Neural cell (in vitro differentiated cells): ENCODE data around the gene RNASEH2C. TPM values are rescaled to one million over a fixed set of nuclear protein-coding genes. Genes with fewer than 3 reads are reported as not detected.

Source experiments
- H2AFZ ChIP-seq: fragments of 200-600, 300-800 bp; sonication (generic), shearing (Covaris generic); 2 replicates; pipeline ENCODE4 v1.6.0; 2014; ENCODE audit warnings: low read depth, mild to moderate bottlenecking, antibody characterized with exemption, low read length, moderate library complexity
- H3F3A ChIP-seq: fragments of 200-600 bp; shearing (Covaris generic); 2 replicates; pipeline ENCODE4 v1.6.1; 2016; ENCODE audit warnings: mild to moderate bottlenecking, moderate library complexity, mixed read lengths, antibody characterized with exemption, low read length; ENCODE audit not compliant: insufficient read depth, poor library complexity, severe bottlenecking
- H3K27ac ChIP-seq: fragments of 200-600, 300-800 bp; sonication (generic), shearing (Covaris generic); 2 replicates; pipeline ENCODE4 v1.5.1; 2014; ENCODE audit warnings: mild to moderate bottlenecking, low read length, moderate library complexity
- H3K27me3 ChIP-seq: fragments of 300-800, 200-600 bp; sonication (generic), shearing (Covaris generic); 2 replicates; pipeline ENCODE4 v1.6.0; 2014; ENCODE audit warnings: mild to moderate bottlenecking, low read depth, low read length, moderate library complexity; ENCODE audit not compliant: insufficient read depth
- H3K36me3 ChIP-seq: fragments of 300-800, 200-600 bp; sonication (generic), shearing (Covaris generic); 2 replicates; pipeline ENCODE4 v1.5.1; 2014; ENCODE audit warnings: mild to moderate bottlenecking, antibody characterized with exemption, low read length, moderate library complexity; ENCODE audit not compliant: insufficient read depth
- H3K4me2 ChIP-seq: fragments of 300-800, 200-600 bp; sonication (generic), shearing (Covaris generic); 2 replicates; pipeline ENCODE4 v1.6.0; 2014; ENCODE audit warnings: mild to moderate bottlenecking, low read length
- H3K4me3 ChIP-seq: fragments of 300-800, 200-600 bp; sonication (generic), shearing (Covaris generic); 2 replicates; pipeline ENCODE4 v1.5.1; 2014; ENCODE audit warnings: mild to moderate bottlenecking, low read length, moderate library complexity
- H3K79me2 ChIP-seq: fragments of 200-600 bp; shearing (Covaris generic); replicated peaks from 2 replicates; pipeline ENCODE4 v1.6.0; 2014; ENCODE audit warnings: mild to moderate bottlenecking, low read length, moderate library complexity; ENCODE audit not compliant: insufficient read depth
- H3K9ac ChIP-seq: fragments of 300-800, 200-600 bp; sonication (generic), shearing (Covaris generic); 2 replicates; pipeline ENCODE4 v1.6.1; 2016; ENCODE audit warnings: mild to moderate bottlenecking, low read length, mixed read lengths
- H3K9me2 ChIP-seq: fragments of 200-600 bp; shearing (Covaris generic); 2 replicates; pipeline ENCODE4 v1.6.1; 2016; ENCODE audit warnings: mild to moderate bottlenecking, low read length, mixed read lengths; ENCODE audit not compliant: insufficient read depth
- H3K9me3 ChIP-seq: fragments of 200-600, 300-800 bp; sonication (generic), shearing (Covaris generic); 2 replicates; pipeline ENCODE4 v1.6.1; 2016; ENCODE audit warnings: mild to moderate bottlenecking, mixed run types, low read length, moderate library complexity, mixed read lengths
- H4K20me1 ChIP-seq: fragments of 200-600 bp; shearing (Covaris generic); 2 replicates; pipeline ENCODE4 v1.6.1; 2016; ENCODE audit warnings: mild to moderate bottlenecking, mixed run types; ENCODE audit not compliant: insufficient read depth
- CTCF ChIP-seq: fragments of 450-650 bp; IDR thresholded peaks from 2 replicates; pipeline ENCODE4 v1.5.1; 2014; ENCODE audit warnings: antibody characterized with exemption, mild to moderate bottlenecking, moderate library complexity; ENCODE audit not compliant: poor library complexity, severe bottlenecking
- EP300 ChIP-seq: fragments of 450-650 bp; conservative IDR thresholded peaks from 2 replicates; pipeline ENCODE4 v1.6.1; 2014; ENCODE audit warnings: antibody characterized with exemption, mild to moderate bottlenecking, moderate library complexity; ENCODE audit not compliant: poor library complexity, severe bottlenecking
- EZH2 ChIP-seq: fragments of 200-600, 300-800 bp; shearing (Covaris generic), sonication (generic); IDR thresholded peaks from 2 replicates; pipeline ENCODE4 v1.6.1; 2014; ENCODE audit warnings: antibody characterized with exemption, low read length, borderline replicate concordance, mild to moderate bottlenecking; ENCODE audit not compliant: insufficient read depth, poor library complexity, severe bottlenecking
- MXI1 ChIP-seq: fragments of 450-650 bp; conservative IDR thresholded peaks from 2 replicates; pipeline ENCODE4 v1.6.1; 2014; ENCODE audit warnings: antibody characterized with exemption, mild to moderate bottlenecking; ENCODE audit not compliant: poor library complexity, severe bottlenecking
- POLR2AphosphoS5 ChIP-seq: IDR thresholded peaks from 2 replicates; pipeline ENCODE4 v1.6.1; 2012
- RAD21 ChIP-seq: fragments of 450-650 bp; conservative IDR thresholded peaks from 2 replicates; pipeline ENCODE4 v1.6.1; 2014; ENCODE audit warnings: antibody characterized with exemption, mild to moderate bottlenecking, moderate library complexity
- SMC3 ChIP-seq: fragments of 450-650 bp; conservative IDR thresholded peaks from 2 replicates; pipeline ENCODE4 v1.6.1; 2014; ENCODE audit warnings: antibody characterized with exemption, mild to moderate bottlenecking, moderate library complexity; ENCODE audit not compliant: poor library complexity
- TAF1 ChIP-seq: IDR thresholded peaks from 2 replicates; pipeline ENCODE4 v1.6.1; 2012; ENCODE audit warnings: low read depth
- polyA plus RNA-seq: library from polyadenylated mRNA; depleted of rRNA; stranded (reverse); fragments of >200 nt; gene quantifications from 2 replicates; pipeline ENCODE4 v1.2.3, GENCODE V29; 2014
- TF ChIP-seq, protein P1 (sequence below): IDR thresholded peaks from 2 replicates; pipeline ENCODE4 v1.6.1; 2012; ENCODE audit warnings: borderline replicate concordance

The RNASEH2C gene
- polyA plus RNA-seq, 1 donor from 2014 or later: 38.4 TPM

GRCh38 chr11:65743681-65744025 is 23.1 kb upstream of the RNASEH2C start:
- Histone ChIP-seq H3K4me2 (no peak overlapping the region), H3K36me3 (no peaks in the 10 kb centered on the region), H3K4me3 (no peak overlapping the region), H3K27ac (no peak overlapping the region), H3K9me3 (no peaks in the 10 kb centered on the region), H3K79me2 (no peaks in the 10 kb centered on the region), H3K9me2 (no peaks in the 10 kb centered on the region), H3F3A (no peaks in the 10 kb centered on the region), H2AFZ (no peak overlapping the region), H3K27me3 (no peaks in the 10 kb centered on the region), H4K20me1 (no peaks in the 10 kb centered on the region), H3K9ac (no peak overlapping the region)
- no peak for TF ChIP-seq POLR2AphosphoS5
- TF ChIP-seq, protein P1, sequence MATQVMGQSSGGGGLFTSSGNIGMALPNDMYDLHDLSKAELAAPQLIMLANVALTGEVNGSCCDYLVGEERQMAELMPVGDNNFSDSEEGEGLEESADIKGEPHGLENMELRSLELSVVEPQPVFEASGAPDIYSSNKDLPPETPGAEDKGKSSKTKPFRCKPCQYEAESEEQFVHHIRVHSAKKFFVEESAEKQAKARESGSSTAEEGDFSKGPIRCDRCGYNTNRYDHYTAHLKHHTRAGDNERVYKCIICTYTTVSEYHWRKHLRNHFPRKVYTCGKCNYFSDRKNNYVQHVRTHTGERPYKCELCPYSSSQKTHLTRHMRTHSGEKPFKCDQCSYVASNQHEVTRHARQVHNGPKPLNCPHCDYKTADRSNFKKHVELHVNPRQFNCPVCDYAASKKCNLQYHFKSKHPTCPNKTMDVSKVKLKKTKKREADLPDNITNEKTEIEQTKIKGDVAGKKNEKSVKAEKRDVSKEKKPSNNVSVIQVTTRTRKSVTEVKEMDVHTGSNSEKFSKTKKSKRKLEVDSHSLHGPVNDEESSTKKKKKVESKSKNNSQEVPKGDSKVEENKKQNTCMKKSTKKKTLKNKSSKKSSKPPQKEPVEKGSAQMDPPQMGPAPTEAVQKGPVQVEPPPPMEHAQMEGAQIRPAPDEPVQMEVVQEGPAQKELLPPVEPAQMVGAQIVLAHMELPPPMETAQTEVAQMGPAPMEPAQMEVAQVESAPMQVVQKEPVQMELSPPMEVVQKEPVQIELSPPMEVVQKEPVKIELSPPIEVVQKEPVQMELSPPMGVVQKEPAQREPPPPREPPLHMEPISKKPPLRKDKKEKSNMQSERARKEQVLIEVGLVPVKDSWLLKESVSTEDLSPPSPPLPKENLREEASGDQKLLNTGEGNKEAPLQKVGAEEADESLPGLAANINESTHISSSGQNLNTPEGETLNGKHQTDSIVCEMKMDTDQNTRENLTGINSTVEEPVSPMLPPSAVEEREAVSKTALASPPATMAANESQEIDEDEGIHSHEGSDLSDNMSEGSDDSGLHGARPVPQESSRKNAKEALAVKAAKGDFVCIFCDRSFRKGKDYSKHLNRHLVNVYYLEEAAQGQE: no peak
- TF ChIP-seq EP300: no peak
- TF ChIP-seq RAD21: no peak
- TF ChIP-seq SMC3: no peak
- no peak for TF ChIP-seq EZH2
- no peak for TF ChIP-seq MXI1
- no peak for TF ChIP-seq TAF1
- no peak for TF ChIP-seq CTCF

DNA sequence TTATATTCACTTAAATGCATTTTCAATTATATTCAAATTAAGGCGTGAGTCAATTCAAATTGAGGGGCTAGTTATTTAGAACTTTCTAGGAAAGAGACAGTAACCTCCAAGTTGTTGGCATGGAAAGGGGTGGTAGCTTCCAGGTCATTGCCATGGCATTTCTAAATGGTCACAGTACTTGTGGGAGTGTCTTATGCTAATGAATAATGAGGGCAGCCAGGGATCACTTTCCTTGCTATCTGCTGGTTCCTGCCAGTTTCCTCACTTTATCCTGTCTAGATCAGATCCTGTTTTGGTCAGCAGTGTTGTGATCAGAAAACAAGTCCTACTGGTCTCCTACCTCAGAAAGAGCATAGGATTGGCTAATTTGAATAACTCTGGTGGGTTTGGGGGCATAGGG is 21.8 kb upstream of the RNASEH2C start:
- no peak overlapping the region for H2AFZ ChIP-seq
- no peak for TF ChIP-seq CTCF
- TF ChIP-seq, protein P1: no peak
- no peak for TF ChIP-seq TAF1
- no peak for TF ChIP-seq EZH2
- H3K9me3 ChIP-seq: no peaks in the 10 kb centered on the region
- H3K9ac ChIP-seq: no peak overlapping the region
- no peak overlapping the region for H3K27ac ChIP-seq
- H3K27me3 ChIP-seq: no peaks in the 10 kb centered on the region
- no peaks in the 10 kb centered on the region for H4K20me1 ChIP-seq
- no peaks in the 10 kb centered on the region for H3F3A ChIP-seq
- no peak overlapping the region for H3K4me2 ChIP-seq
- H3K36me3 ChIP-seq: no peaks in the 10 kb centered on the region
- H3K4me3 ChIP-seq: no peak overlapping the region
- no peaks in the 10 kb centered on the region for H3K79me2 ChIP-seq
- no peaks in the 10 kb centered on the region for H3K9me2 ChIP-seq
